ENCODE data around the gene C9orf152. TPM values are rescaled to one million over a fixed set of nuclear protein-coding genes. Genes with fewer than 3 reads are reported as not detected.

The C9orf152 gene
- total RNA-seq, 1 experiment from 2014 or later: not detected

DNA sequence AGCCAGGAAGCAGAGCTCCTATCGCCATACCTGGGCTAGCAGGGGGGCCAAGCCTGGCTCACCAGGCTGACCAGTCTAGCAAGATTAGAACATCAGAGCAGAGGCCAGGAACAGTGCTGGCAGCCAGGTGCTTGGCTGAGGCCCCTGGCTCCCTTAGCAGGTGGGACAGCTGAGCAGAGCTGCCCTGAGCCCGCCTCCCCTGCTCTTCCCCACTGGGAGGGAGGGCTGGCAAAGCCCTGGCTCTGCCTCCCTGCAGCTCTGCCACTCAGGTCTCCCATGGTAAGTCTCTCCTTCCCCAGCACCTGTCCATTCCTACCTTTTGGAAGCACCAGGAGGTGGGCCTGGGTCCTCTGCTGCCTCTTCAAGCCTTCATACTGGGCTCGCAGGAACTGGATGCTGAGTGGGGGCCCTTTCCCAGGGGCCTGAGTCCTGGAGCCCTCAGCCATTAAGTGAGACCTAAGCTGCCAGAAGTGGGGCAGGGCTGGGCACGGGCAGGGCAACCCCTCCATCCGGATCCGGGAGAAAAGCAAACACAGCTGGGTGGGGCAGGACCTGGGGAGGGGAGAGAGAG, 803 bp downstream of the C9orf152 start:
- Mint-ChIP-seq H3K27ac (no peak overlapping the region), H3K4me3 (no peak overlapping the region), H3K4me1 (no peaks in the 10 kb centered on the region), H3K9me3 (peaks cover 13% of the 10 kb centered on the region), H3K27me3 (ENCODE audit: low read depth) (peaks cover 4% of the 10 kb centered on the region; the same call in 1 of the 2 replicates), H3K36me3 (no peaks in the 10 kb centered on the region)
- POLR2A ChIA-PET: no interaction called here
- TF ChIP-seq CBFB (CRISPR knock-in tag; IDR thresholded peaks at IDR 0.05; ENCODE audit: low read depth) (no peak), MYBL2 (CRISPR knock-in tag; IDR thresholded peaks at IDR 0.05) (no peak), SMAD4 (CRISPR knock-in tag; IDR thresholded peaks at IDR 0.05) (no peak), ZNF671 (CRISPR knock-in tag; IDR thresholded peaks at IDR 0.05) (no peak), HMGA2 (CRISPR knock-in tag; IDR thresholded peaks at IDR 0.05) (no peak), OVOL2 (CRISPR knock-in tag; IDR thresholded peaks at IDR 0.05; ENCODE audit: borderline replicate concordance) (no peak), ZNF423 (CRISPR knock-in tag; IDR thresholded peaks at IDR 0.05) (no peak), FOXP1 (CRISPR knock-in tag; IDR thresholded peaks at IDR 0.05; ENCODE audit: borderline replicate concordance) (no peak), CREM (CRISPR knock-in tag; IDR thresholded peaks at IDR 0.05) (no peak), ATF2 (CRISPR knock-in tag; IDR thresholded peaks at IDR 0.05; ENCODE audit: borderline replicate concordance, low read depth) (no peak), ZBTB43 (CRISPR knock-in tag; IDR thresholded peaks at IDR 0.05) (no peak), MXD4 (CRISPR knock-in tag; IDR thresholded peaks at IDR 0.05; ENCODE audit: borderline replicate concordance) (no peak), IRF2 (CRISPR knock-in tag; IDR thresholded peaks at IDR 0.05; ENCODE audit: borderline replicate concordance, low read depth) (no peak)
- TF ChIP-seq, protein P1, sequence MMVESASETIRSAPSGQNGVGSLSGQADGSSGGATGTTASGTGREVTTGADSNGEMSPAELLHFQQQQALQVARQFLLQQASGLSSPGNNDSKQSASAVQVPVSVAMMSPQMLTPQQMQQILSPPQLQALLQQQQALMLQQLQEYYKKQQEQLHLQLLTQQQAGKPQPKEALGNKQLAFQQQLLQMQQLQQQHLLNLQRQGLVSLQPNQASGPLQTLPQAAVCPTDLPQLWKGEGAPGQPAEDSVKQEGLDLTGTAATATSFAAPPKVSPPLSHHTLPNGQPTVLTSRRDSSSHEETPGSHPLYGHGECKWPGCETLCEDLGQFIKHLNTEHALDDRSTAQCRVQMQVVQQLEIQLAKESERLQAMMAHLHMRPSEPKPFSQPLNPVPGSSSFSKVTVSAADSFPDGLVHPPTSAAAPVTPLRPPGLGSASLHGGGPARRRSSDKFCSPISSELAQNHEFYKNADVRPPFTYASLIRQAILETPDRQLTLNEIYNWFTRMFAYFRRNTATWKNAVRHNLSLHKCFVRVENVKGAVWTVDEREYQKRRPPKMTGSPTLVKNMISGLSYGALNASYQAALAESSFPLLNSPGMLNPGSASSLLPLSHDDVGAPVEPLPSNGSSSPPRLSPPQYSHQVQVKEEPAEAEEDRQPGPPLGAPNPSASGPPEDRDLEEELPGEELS (CRISPR knock-in tag; IDR thresholded peaks at IDR 0.05): no peak
- TF ChIP-seq, protein P2, sequence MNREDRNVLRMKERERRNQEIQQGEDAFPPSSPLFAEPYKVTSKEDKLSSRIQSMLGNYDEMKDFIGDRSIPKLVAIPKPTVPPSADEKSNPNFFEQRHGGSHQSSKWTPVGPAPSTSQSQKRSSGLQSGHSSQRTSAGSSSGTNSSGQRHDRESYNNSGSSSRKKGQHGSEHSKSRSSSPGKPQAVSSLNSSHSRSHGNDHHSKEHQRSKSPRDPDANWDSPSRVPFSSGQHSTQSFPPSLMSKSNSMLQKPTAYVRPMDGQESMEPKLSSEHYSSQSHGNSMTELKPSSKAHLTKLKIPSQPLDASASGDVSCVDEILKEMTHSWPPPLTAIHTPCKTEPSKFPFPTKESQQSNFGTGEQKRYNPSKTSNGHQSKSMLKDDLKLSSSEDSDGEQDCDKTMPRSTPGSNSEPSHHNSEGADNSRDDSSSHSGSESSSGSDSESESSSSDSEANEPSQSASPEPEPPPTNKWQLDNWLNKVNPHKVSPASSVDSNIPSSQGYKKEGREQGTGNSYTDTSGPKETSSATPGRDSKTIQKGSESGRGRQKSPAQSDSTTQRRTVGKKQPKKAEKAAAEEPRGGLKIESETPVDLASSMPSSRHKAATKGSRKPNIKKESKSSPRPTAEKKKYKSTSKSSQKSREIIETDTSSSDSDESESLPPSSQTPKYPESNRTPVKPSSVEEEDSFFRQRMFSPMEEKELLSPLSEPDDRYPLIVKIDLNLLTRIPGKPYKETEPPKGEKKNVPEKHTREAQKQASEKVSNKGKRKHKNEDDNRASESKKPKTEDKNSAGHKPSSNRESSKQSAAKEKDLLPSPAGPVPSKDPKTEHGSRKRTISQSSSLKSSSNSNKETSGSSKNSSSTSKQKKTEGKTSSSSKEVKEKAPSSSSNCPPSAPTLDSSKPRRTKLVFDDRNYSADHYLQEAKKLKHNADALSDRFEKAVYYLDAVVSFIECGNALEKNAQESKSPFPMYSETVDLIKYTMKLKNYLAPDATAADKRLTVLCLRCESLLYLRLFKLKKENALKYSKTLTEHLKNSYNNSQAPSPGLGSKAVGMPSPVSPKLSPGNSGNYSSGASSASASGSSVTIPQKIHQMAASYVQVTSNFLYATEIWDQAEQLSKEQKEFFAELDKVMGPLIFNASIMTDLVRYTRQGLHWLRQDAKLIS (CRISPR knock-in tag; IDR thresholded peaks at IDR 0.05; ENCODE audit: borderline replicate concordance): no peak
- TF ChIP-seq, protein P3, sequence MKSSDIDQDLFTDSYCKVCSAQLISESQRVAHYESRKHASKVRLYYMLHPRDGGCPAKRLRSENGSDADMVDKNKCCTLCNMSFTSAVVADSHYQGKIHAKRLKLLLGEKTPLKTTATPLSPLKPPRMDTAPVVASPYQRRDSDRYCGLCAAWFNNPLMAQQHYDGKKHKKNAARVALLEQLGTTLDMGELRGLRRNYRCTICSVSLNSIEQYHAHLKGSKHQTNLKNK (CRISPR knock-in tag; IDR thresholded peaks at IDR 0.05): no peak
- CTCF ChIA-PET: interaction anchor here (1.1 kb wide), 1 partner anchor 11 kb away, joined by 3 read pairs; no protein-coding TSS in a partner anchor
- ATAC-seq (peak; percentile 44; the same call in 1 of the 2 replicates), DNase-seq (ENCODE audit: low spot score) (no peak)

- Mint-ChIP-seq H3K4me3 (no peak overlapping the region), H3K36me3 (no peaks in the 10 kb centered on the region), H3K27ac (no peak overlapping the region), H3K9me3 (peaks cover 9% of the 10 kb centered on the region), H3K27me3 (ENCODE audit: low read depth) (peaks cover 4% of the 10 kb centered on the region; the same call in 1 of the 2 replicates), H3K4me1 (no peaks in the 10 kb centered on the region)
- TF ChIP-seq KAT7 (CRISPR knock-in tag; IDR thresholded peaks at IDR 0.05; ENCODE audit: borderline replicate concordance): no peak
- no peak for TF ChIP-seq ZNF416 (CRISPR knock-in tag; IDR thresholded peaks at IDR 0.05)
- TF ChIP-seq, protein P3 (CRISPR knock-in tag; IDR thresholded peaks at IDR 0.05): no peak
- no peak for TF ChIP-seq SMAD3 (CRISPR knock-in tag; IDR thresholded peaks at IDR 0.05; ENCODE audit: borderline replicate concordance)
- no peak for TF ChIP-seq CDX4 (CRISPR knock-in tag; IDR thresholded peaks at IDR 0.05; ENCODE audit: borderline replicate concordance)
- no peak for TF ChIP-seq ATF6 (CRISPR knock-in tag; IDR thresholded peaks at IDR 0.05)
- DNase-seq (ENCODE audit: low spot score) (no peak), ATAC-seq (no peak)
- CTCF ChIA-PET: interaction anchor here (1.1 kb wide), 1 partner anchor 12 kb away, joined by 3 read pairs; no protein-coding TSS in a partner anchor
- POLR2A ChIA-PET: no interaction called here
These were observed 1.6 kb downstream of the C9orf152 start for GRCh38 chr9:110206389-110206788.
